Stimulated activated CD8-positive, alpha-beta memory T cell treated with anti-CD3 and anti-CD28 coated beads, Interleukin-4, amount 100 ng/mL, for 4 hours (primary cell): ENCODE data around the gene MTMR4.
A peak's percentile ranks its signal among the peaks of the same experiment; 100 is the strongest.
"Not testable (repeated sequence)": the region's sequence is repeated elsewhere in the genome, so short reads cannot be mapped to it uniquely, and the experiment has no call there.

Source experiments
- DNase-seq, 2 donors: peaks; one replicate each; pipeline ENCODE4 v3.0.0-alpha.2; 2020; ENCODE audit warnings: low read depth in 2 of 2, low spot score in 1 of 2

The MTMR4 gene

DNA sequence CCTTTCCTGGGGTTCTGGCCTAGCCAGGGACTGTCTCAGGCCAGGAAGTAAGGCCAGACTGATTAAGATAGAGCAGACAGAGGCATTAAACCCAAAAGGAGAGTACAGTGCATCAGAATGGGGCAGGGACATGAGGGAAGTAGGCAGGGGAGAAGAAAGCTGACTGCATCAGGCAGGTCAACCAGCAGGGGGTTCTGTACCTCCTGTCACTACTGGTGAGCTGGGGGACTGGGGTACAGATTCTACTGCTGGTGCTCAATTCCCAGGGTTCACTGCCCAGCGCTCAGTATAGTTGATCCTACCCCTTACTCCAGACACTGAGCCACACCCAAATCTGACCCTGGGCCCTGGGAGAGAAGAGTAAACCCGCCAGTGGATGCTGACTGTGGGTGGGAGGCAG lies 12.9 kb upstream of the MTMR4 start:
- DNase-seq, result no peak

DNA sequence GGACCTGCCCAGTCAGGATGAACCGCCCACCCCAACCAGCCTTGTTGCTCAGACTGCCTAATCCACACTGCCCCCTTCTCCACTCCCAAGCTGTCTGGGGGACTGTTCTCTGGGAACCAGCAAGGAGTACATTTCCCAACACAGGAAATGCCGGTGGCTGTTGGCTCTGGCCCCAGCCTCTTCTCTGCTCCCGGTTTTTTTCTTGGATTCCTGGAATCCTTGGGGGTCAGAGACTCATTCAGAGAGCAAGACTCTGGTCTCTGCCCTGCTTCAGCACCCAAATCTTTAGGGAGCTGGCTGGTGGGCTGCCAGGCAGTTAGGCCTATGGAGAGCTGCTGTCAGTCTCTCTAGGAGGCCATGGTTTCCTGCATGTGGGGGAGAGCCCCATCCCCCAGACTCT lies 10.8 kb upstream of the MTMR4 start:
- DNase-seq, result no peak

- no peak for DNase-seq
Observed at GRCh38 chr17:58521680-58522079, 7.2 kb upstream of the MTMR4 start.

GRCh38 chr17:58520843-58521430 lies 6.5 kb upstream of the MTMR4 start:
- DNase-seq, result no peak

DNA sequence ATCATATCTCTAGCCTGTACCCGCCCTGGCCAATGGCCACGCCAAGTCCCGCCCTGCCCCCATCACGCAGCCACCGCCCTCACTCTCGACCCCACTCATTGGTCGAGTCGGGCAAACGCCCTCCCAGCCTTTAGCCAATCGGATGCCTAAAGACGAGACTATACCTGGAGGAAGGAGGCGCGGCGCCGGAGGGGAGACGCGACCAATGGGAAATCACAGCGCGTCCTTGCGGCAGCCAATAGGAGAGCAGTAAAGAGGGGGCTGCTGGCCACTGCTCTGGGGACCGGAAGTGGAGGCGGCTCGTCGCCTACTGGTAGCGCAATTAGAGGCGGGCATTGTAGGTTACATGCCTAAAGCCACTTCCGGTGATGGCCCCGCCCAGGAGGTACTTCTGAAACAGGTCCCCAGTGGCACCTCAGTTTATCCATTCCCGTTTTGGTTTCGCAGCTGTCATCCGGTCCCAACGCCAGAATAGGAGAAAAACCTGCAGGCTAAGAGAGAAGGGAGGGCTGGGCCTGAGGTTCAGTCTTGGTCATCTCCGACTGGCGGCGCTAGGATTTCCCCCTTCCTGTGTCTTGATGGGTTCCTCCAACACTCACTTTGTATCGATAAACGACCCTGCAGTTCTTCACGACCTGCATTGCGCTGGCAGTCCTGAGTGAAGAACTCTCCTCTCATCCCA lies 3.6 kb upstream of the MTMR4 start:
- peak; percentile 96 to 99 for DNase-seq

DNA sequence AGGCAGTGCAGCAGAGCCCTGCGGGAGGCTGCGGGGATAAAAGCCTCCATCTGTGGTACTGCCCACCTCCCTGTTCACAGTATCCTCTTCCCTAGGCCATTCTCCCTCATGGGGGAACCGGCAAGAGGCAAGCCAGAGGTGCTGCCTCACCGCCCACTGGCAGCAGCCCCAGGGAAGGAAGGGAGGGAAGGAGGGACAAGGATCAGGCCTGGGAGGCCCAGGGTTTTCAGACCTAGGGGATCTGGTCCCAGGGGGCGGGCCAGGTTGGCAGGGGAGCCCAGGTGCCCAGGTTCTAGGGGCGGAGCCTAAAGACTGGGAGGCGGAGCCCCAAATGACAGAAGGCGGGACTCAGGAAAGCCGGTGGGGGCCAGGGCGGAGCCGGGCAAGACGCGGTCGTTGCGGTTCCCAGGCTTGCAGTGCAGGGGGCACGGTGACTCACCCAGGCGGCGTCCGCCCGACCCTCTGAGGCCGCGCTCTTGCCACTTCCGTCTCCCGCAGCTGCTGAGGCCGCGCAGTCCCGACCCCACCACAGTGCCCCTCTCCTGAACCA lies 3.0 kb upstream of the MTMR4 start:
- DNase-seq, result no peak

GRCh38 chr17:58516644-58517377 lies 2.4 kb upstream of the MTMR4 start:
- no peak for DNase-seq

GRCh38 chr17:58515286-58515685 lies 848 bp upstream of the MTMR4 start:
- DNase-seq, result no peak

DNA sequence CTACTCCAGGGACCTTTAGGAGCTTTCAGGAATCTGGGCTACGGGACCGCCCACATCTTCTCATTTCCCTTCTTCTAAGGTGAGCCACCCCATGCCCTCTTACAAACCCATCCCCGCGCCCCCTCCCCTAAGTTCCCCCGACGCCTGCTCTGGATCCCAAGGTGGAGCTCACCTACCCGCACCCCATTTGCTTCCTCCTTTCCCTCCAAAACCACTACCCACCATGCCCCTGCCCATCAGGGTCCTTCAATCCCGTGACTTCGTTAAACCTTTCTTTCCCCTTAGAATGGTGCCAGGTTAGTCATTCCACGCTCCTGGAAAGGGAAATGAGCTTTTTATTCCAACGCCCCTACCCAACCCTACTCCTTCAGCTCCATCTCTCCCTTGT lies 326 bp upstream of the MTMR4 start:
- no peak for DNase-seq

- peak in 1 of 2 donors; percentile 16 for DNase-seq
Observed at GRCh38 chr17:58513267-58513964, 1.0 kb downstream of the MTMR4 start.

DNA sequence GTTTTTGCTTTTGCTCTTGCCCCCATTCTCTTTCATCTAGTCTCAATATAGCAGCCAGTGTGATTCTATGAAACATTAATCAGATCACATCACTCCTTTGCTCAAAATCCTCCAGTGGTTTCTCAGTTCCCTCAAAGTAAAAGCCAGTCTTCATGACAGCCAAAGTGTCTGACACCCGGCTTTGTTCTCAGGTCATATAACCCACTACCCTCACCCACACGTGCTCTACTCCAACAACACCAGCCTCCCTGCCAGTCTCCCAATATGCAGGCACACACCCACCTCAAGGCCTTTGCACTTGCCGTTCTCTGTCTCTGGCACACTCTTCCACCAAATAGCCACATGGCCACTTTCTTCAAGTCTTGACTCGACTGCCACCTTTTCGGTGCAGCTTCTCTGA lies 4.4 kb downstream of the MTMR4 start:
- DNase-seq, result no peak

DNA sequence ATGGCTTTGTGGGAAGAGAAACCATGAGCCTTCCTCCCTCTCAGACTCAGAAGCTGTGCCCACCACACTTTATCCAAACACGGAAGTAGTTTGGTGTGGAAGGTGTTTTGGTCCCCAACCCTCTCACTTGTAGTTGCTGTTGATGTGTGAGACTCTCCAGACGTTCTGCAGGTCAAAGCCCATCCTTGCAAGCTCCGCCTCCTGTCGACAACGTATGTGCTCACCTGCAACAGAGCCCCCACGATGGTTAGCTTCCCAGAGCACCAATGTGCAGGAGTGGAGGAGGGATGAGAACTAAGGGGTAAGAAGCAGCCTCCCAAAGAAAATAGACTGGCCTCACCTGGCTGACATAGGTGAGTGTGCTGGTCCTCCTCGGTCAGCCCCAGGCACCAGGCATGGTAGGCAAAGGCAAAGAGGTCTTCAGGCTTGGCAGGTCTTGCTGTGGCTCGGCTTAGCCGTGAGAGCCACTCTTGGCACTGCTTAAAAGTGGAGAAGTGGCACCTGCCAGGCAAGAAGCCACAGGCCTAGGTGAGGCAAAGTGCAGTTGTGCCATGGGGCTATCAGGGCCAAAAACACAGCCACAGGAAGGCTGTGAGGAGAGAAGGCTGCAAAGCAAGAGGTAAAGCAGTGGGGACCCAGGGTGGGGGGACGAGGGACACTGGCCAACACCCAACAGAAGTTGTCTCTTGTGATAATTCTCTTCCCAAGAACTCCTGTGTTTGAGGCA lies 5.9 kb downstream of the MTMR4 start:
- DNase-seq, result no peak

- no peak for DNase-seq
Observed at GRCh38 chr17:58507123-58507634, 7.3 kb downstream of the MTMR4 start.

DNA sequence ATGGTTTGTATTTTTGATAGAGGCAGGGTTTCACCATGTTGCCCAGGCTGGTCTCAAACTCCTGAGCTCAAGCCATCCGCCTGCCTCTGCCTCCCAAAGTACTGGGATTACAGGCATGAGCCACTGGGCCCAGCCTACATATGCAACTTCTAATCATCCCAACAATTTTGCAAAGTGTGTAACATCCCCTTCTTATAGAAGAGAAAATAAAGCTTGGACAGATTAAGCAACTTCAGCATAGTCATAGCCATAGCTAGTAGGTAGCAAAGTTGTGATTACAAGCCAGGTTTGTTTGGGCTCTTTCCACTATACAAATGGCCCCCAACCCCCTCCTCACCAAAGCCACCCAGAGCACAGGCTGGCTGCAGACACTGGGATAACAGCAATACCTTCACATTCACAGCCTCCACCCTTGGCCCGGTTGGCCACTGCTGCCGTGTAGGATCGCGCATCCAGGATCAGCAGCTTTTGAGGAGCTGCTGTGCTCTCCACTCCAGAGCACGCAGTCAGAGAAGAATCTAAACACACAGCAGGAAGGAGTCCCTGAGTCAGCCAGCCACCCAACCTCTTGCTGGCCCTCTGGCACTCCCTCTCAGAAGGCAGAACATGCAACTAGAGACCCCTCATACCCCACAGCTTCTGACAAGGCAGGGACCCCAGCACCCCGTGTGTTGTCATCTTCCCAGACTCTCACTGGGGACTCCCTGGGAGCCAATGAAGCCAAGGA lies 7.9 kb downstream of the MTMR4 start:
- no peak for DNase-seq

DNA sequence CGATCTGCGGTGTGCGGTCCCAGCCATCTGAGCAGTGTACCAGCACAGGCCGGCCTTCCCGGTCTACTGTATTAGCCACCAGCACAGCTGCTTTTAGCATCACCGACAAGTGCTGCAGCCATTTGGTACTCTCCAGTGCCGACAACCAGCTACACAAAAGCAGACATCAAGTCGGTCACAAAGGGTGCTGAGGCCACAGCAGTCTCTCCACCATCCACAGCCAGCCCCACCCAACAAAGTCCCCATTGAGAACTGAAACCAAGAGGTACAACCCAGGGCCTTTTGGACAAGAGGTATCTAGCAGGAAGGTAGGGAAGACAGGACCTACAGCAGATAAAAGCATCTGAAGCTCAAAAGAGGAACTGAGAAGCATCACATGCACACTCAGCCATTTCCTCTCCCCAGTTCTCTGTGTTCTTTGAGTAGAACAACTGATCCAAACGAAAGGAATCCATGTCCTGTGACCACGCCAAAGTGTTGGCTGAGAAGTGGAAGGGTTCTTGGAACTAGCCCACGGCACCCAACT lies 9.5 kb downstream of the MTMR4 start:
- no peak for DNase-seq

GRCh38 chr17:58503866-58504265 lies 10.6 kb downstream of the MTMR4 start:
- no peak for DNase-seq

DNA sequence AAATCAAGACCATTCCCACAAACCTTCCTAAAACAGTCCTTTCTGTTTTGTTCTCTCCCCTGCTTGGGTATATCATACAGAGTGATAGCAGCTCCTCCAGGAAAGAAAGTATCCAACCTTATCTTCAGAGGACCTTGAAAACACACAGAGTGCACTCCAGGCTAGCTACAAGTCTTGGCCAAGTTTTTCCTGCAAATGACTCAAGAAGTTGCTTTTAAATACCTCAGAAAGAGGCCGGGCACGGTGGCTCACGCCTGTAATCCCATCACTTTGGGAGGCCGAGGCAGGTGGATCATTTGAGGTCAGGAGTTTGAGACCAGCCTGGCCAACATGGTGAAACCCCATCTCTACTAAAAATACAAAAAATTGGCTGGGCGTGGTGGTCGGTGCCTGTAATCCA lies 11.3 kb downstream of the MTMR4 start:
- not testable (repeated sequence) for DNase-seq

- no peak for DNase-seq
Observed at GRCh38 chr17:58501451-58501850, 13.0 kb downstream of the MTMR4 start.

GRCh38 chr17:58498177-58498828 lies 16.1 kb downstream of the MTMR4 start:
- no peak for DNase-seq
